Prostate gland (tissue), 2 donors: ENCODE data around the gene WNK1.

Experiments used
- POLR2A ChIP-seq: fragments of 450-650 bp; IDR thresholded peaks from one replicate; pipeline ENCODE4 v1.6.1; 2016; ENCODE audit warnings: antibody characterized with exemption, mild to moderate bottlenecking
- TF ChIP-seq, protein P1 (sequence below), 4 experiments: fragments of 200-600 bp in 2 of 4; fragments of 450-650 bp in 2 of 4; sonication (generic) in 2 of 4; IDR thresholded peaks; 1 replicate in 3 of 4; 2 replicates in 1 of 4; pipeline ENCODE4 v1.5.1; 2016 to 2019; ENCODE audit warnings: antibody characterized with exemption in 4 of 4, mild to moderate bottlenecking in 2 of 4, moderate library complexity in 2 of 4

DNA sequence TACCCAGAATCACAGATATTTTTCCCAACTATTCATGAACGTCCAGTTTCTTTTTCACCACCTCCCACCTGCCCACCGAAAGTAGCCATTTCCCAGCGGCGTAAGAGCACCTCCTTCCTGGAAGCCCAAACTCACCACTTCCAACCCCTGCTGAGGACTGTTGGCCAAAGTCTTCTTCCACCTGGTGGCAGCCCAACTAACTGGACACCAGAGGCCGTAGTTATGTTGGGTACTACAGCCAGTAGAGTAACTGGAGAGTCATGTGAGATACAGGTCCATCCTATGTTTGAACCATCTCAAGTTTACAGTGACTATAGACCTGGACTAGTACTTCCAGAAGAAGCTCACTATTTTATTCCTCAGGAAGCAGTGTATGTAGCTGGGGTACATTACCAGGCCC, 115.5 kb downstream of the WNK1 start:
- TF ChIP-seq, protein P1, sequence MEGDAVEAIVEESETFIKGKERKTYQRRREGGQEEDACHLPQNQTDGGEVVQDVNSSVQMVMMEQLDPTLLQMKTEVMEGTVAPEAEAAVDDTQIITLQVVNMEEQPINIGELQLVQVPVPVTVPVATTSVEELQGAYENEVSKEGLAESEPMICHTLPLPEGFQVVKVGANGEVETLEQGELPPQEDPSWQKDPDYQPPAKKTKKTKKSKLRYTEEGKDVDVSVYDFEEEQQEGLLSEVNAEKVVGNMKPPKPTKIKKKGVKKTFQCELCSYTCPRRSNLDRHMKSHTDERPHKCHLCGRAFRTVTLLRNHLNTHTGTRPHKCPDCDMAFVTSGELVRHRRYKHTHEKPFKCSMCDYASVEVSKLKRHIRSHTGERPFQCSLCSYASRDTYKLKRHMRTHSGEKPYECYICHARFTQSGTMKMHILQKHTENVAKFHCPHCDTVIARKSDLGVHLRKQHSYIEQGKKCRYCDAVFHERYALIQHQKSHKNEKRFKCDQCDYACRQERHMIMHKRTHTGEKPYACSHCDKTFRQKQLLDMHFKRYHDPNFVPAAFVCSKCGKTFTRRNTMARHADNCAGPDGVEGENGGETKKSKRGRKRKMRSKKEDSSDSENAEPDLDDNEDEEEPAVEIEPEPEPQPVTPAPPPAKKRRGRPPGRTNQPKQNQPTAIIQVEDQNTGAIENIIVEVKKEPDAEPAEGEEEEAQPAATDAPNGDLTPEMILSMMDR (IDR thresholded peaks at IDR 0.05) = no peak
- TF ChIP-seq POLR2A = no peak
